Left colon (tissue), 2 donors: ENCODE data around the gene ONECUT3. TPM values are rescaled to one million over a fixed set of nuclear protein-coding genes. Genes with fewer than 3 reads are reported as not detected.
A peak's percentile ranks its signal among the peaks of the same experiment; 100 is the strongest.

ENCODE experiments used
- ATAC-seq: fragments of 200-7000 bp; cut with Tn5 transposase; one replicate; pipeline ENCODE4 v1.9.1; 2020; ENCODE audit warnings: mild to moderate bottlenecking, moderate library complexity
- DNase-seq, 2 donors: peaks; one replicate each; pipeline ENCODE4 v3.0.0-alpha.2; 2020
- intact Hi-C, 2 donors: fragments of 100-400 bp; cut with DNase I in 1 of 2; cut with micrococcal nuclease in 1 of 2; formaldehyde crosslinking; loops; one replicate each; pipeline versions ENCODE4 v1.11.2 to v1.14.0; 2022; cut with DNase I, micrococcal nuclease
- total RNA-seq, 2 donors: library from RNA; stranded (reverse); fragmentation: NEBNext Ultra II Directional; extraction: Animal tissue kit (Norgen Biotek cat#: 25700); gene quantifications; one replicate each; pipeline ENCODE4 v1.2.1, GENCODE V29; 2021
- donor health status: DM: no; HTN: no; CAD: no.
- donor health status: DM: yes; HTN: yes; CAD: no.

ONECUT3 gene
- total RNA-seq, 2 donors from 2014 or later: not detected

DNA sequence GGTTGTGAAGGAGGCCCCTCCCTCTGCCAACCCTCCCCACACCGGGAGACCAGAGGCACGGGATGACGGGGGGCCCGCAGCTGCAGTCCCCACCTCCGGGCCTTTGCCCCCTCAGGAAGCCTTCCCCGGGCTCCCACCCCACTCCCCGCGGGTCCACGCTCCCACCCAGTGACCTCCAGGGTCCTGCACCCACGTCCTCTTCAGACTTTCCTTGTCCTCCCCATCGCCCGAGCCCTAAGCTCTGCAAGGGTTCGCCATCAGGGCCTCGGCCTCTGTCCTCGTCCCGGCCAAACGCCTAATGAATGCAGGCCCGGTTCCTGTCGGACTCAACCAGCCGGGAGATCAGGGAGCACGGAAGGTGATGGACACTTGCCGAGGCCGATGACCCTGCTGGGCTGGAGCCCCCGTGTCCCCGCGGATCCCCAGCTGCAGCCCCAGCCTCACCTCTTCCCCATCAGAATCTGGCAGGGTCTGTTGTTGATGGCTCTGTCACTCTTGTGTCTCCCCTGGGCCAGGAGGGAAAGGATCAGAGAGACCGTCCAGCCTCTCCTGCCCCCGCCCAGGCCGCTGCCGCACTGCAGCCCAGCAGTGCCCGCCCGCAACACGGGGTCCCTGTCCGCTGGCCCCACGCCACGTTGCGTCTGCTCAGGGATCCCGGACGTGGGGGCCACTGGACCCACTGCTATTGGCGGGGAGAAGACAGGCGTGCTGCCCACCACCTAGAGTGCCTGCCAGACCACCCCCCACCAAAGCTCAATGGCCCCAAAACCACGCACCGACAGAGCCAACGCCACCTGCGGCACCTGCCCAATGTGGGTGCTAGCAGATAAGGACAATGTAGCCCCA, 53.1 kb downstream of the ONECUT3 start:
- DNase-seq (no peak), ATAC-seq (no peak)
- intact Hi-C loops: no loop called here

DNA sequence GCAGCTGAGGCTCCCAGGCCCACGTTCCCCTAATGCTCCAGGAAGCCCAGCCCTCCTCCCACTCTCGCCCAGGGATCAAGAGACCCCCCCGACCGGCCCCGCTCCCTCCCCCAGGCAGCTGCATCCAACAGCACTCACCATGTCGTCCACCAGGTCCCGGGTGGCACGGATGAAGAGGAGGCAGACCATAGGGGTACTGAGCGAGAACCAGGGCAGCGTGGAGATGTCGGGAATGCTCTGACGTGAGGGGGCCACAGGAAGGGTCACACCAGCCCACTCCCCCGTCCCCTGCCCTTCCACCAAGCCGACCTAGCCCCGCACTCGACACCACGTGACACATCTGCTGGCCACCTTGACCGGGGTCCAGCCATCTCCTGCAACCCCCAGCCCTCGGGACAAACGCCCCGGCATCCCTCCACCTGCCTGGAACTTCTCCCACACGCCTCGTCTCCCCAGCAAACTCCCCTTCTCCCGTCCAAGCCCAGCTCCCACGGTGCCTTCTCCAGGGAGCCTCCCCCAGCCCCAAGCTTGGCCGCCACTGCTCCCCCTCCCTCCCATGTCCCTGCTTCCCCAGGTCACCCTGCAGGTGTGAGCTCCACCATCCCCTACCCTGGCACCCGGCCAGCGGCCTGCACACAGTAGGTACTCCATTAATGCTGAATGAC, 53.9 kb downstream of the ONECUT3 start:
- ATAC-seq (no peak), DNase-seq (no peak)
- intact Hi-C loops: no loop called here

DNA sequence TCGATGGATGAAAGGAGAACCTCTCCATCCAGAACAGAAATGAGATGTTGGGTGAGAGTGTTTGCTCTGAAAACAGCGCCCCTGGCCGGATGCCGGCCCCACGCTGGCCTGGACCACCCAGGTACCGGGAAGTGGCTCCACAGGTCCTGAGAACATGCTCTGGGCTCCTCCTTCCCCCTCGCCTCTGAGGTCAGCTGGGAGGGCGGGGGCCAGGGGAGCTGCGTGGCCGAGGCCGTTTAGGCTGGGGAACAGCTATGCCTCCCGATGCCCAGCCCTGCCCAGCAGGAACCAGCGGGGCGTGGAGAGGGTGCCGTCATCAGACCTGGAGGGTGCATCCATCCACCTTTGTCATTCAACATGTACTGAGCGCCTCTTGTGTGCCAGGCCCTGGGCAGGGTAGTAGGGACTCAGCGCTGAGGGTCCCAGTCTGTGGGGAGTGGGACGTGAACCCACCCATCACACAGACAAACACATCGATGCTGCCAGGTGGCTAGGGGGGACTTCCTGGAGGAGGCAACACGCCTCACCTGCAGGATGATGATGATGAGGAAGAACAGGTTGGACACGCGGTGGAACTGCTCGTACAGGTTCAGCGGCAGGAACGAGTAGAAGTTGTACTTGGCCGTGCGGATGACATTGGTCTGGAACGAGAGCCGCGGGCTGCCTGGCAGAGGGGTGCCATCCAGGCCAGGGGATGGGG, 54.5 kb downstream of the ONECUT3 start:
- intact Hi-C loops: no loop called here
- ATAC-seq (no peak), DNase-seq (no peak)

DNA sequence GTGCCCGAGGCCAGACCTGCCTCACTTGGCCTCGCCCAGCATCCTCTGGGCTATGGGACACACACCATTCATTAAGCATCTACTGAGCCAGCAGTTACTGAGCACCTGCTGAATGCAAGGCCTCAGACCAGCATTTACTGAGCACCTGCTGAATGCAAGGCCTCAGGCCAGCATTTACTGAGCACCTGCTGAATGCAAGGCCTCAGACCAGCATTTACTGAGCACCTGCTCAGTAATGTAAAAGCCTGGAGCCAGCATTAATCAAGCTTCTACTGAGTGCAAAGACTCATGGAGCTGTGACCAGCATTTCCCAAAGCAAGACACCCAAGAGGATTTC, 55.1 kb downstream of the ONECUT3 start:
- intact Hi-C loops: no loop called here
- DNase-seq (no peak), ATAC-seq (no peak)

DNA sequence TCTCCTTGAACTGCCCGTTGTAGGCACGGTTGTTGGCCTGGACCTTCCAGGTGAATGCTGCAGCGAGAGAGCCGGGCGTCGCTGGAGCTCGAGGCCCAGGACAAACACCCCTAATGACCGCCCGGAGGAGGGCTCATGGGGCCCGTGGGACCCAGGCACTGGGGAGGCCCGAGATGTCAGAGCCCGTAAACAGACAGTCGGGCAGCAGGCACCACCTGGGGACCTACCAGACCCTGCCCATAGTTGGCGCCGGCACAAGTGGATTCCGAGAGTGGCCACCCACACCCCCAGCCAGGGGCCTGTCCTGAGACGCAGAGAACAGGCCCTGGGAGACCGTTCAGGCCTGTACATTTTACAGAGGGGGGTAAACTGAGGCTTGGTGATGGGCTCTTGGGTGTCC, 56.4 kb downstream of the ONECUT3 start:
- intact Hi-C loops: no loop called here
- ATAC-seq (no peak), DNase-seq (no peak)

- ATAC-seq (no peak), DNase-seq (no peak)
- intact Hi-C loops: no loop called here
Observed at GRCh38 chr19:1810439-1811160, 57.3 kb downstream of the ONECUT3 start.

DNA sequence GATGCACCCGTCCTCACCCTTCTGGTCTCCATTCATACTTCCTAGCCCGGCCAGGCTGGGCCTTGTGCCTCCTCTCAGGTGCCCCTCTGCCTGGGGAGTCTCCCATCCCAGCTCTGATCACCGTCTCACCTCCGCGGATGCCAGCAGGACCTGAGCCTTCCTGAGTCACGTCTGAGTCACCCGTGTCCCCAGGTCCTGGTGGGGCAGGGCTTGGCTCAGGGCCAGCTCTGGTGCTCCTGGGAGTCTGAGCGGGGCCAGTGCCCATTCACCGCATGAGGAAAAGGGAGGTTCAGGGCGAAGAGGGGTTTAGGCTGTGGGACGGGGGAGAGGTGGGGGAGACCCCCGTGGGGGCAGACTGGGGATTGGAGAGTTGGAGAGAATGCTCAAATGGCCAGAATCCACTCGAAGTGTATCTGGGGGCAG, 58.2 kb downstream of the ONECUT3 start:
- intact Hi-C loops: no loop called here
- DNase-seq (peak; percentile 73 to 76), ATAC-seq (peak; percentile 34)

DNA sequence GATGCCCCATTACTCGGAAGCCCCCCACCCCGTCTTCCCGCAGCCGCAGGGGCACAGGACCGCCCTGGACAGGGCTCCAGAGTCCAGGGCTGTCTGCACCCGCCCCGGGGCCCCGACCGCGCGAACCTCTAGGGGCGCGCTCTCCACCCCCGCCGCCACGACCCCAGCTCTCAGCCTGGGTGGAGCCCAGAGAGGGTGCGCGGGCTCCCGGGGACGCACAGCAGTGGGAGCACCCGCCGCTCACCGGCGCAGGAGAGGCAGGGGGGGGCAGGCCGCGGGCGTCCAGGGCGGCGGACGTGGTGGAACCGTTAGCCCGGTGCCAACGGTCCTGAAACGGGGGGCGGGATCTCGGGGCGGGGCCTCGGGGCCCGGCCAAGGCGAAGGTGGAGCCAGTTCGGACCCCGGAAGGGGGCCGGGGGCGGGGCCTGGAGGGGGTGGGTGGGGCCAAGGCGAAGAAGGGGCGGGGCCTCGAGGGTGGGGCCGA, 58.7 kb downstream of the ONECUT3 start, which contains the start of gene ATP8B3:
ATP8B3 (minus strand) TSS at position 335 of the 484 bp plus-strand sequence. CDS start 540 bp downstream, outside the sequence.
- ATAC-seq (no peak), DNase-seq (no peak)
- intact Hi-C loops: no loop called here

DNA sequence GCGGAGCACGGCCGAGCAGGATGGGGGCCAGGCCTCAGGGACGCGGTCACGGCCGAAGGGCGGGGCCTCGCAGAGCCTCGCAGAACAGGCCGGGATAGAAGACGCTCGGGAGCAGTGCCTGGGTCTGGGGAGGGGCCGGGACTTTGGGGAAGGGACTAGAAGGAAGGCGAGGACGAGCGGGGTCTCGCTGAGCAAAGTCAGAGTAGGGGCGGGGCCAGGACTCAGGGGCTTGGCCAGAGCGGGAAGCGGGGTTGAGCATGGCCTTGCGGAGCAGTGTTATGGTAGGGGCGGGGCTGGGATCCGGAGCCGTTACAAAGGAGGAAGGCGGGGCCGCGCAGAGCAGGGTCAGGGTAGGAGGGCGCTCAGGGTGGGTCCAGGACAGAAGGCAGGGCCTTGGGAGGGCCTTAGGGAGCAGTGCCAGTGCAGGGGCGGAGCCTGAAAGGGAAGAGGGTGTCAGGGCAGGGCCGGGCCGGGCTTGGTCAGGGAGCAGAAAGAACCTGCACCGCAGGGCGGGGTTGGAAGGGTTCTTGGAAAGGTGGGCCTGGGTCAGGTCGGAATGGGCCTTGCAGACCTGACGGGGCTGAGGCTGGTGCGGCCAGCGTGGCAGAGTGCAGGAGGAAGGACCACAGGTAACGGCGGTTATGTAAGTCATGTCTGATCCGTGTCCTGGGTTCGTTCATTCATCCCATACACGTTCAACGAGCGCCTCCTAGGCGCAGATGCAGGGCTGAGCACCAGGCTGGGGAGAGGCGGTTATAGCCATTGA, 59.3 kb downstream of the ONECUT3 start:
- intact Hi-C loops: no loop called here
- ATAC-seq: peak; percentile 88
- peak; percentile 98 for DNase-seq

DNA sequence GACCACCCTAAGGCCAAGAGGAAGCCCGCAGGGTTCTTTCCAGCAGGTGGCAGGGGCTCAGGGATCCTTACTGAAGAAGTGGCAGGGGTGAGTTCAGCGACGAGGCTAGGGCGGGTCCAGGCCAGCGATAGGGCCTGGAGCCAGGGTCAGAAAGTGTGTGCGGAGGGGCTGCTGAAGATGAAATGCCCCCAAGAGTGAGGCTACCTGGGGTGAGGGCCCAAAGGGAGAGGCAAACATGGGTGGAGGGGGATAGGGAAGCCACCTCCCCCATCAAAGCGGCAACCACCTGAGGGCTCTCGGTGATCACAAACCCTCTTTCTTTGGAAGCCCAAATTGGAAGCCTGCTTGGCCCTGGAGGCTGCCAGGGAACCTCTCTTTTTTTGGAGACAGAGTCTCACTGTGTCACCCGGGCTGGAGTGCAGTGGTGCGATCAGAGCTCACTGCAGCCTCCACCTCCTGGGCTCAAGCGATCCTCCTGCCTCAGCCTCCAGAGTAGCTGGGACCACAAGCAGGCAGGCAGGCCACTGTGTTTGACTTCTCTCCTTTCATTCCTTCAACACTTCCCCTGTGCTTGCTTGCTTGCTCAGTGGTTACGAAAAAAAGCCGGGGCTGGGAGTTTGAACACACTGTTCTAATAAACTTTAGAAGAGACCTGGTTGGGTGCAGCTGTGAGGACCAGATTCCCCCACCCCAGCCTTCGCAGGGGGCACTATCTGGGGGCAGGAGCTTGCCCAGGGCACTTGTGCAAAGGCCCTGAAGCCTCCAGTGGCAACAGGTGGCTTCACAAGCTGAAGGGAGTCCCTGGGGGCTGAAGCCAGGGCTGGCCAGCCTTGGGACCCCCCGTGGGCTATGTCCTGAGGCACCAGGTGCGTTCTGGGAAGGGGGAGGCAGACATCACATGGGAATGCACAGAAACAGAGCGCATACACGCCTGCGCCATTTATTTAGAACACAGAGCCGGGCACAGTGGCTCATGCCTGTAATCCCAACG, 60.2 kb downstream of the ONECUT3 start:
- intact Hi-C loops: no loop called here
- DNase-seq: no peak
- ATAC-seq: no peak

DNA sequence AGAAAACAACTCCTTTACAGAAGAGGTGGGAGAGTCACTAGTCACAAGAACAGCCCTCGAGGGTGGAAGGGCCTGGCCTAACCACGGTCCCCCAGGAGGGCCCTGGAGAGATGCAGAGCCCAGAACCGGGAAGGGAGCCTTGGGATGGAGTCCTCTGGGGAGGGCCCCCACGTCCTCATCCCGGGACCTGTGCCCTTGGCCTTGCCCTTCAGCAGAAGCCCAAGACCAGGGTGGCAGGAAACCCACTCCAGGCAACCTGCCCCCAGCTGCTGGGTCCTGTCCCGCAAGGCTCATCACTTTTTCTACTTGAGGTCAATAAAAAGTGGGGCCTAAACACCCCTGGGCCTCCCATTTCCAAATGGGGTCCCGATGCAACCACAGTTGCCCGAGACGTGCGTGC, 61.1 kb downstream of the ONECUT3 start:
- no peak for ATAC-seq
- no peak for DNase-seq
- intact Hi-C loops: no loop called here

DNA sequence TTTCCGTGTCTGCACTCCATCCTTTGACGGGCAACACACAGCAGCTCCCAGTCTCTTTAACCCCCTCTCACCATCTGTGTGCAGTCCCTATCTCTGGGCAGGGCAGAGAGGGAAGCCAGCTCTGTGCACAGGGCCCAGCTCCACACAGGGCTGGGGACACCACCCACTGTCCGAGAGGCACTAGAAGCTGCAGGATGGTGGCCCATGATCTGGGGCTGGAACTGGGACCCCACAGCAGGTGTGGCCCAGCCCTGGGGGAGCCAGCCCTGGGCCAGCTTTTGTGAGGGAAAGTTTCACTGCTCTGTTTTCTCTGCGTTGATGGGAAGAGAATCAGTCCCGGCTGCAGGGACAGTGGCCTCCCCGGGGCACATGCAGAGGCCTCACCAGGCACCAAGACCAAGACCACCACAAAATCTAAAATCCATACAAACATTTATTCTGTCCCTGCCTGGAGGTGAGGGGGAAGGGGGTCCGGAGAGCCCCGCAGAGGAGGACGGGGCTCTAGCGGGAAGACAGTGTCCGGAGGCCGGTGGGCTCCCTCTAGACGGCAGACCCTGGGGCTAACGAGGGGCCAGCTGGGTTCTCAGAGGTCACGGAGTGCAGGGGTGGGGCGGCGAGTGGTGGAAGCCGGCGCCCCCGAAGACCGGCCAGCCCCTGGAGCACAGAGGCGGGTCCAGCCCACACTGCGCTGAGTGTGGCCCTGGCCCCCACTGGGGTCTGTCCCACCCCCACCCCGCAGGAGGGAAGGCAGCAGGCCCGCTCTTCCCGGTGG, 61.7 kb downstream of the ONECUT3 start:
- intact Hi-C loops: no loop called here
- DNase-seq (no peak), ATAC-seq (no peak)

DNA sequence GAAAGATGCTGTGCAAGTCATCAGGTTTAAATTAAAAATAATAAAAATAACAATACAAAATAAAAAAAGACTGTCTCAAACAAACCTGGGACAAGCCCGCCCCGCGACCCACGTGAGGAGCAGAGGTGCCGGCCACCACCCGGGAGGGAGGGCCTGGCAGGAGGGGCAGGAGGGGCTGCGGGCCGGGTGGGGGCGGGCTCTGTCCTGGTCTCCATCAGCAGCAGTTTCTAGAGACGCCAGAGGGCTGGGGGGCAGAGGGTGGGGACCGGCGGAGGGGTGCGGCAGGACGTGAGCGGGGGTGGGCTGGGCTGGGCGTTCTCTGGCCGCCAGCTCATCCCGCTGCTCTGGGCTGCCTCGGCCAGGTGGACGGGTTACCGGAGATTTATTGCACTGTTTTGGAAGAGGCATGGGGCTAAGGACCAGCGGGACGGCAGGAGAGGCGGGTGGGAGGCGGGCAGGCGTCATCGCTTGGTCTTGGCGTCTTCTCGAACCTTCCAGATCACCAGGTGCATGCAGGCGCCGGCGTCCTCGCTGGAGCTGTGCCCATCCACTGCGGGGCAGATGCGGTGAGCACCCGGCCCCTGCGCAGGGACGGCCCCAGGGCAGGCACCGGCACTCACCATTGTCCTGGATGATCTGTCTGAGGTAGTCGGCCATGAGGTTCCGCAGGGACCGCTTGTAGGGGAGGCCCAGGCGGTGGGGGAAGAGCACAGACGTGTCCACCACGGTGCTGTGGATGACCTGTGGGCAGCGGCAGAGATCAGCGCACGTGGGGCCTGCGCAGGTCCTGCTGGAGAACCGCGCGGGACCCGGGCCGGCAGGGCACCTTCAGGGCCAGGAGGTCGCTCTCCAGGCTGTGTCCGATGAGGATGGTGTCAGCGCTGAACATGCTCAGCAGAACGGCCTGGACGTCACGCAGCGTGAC, 62.6 kb downstream of the ONECUT3 start:
- DNase-seq (no peak), ATAC-seq (no peak)
- intact Hi-C loops: no loop called here

GRCh38 chr19:1816530-1817298, 63.4 kb downstream of the ONECUT3 start:
- DNase-seq (no peak), ATAC-seq (no peak)
- intact Hi-C loops: no loop called here
